ENCODE measurements around the gene RPS6KA2.
"Not testable (repeated sequence)": the region's sequence is repeated elsewhere in the genome, so short reads cannot be mapped to it uniquely, and the experiment has no call there.

Gene RPS6KA2

GRCh38 chr6:166395351-166395750 lies 231.7 kb downstream of the RPS6KA2 start:
- no peak for DNase-seq (ENCODE audit: low read depth)
- no peak for TF ChIP-seq CTCF (IDR thresholded peaks at IDR 0.05; ENCODE audit: low read depth, low read length, missing control alignments)
- no peak overlapping the region for H3K4me3 ChIP-seq (ENCODE audit: low read depth, low read length)

- no peak overlapping the region for H3K4me3 ChIP-seq (ENCODE audit: low read depth, low read length)
- no peak for TF ChIP-seq CTCF (IDR thresholded peaks at IDR 0.05; ENCODE audit: low read depth, low read length, missing control alignments)
- no peak for DNase-seq (ENCODE audit: low read depth)
Observed at GRCh38 chr6:166394036-166394892, 232.8 kb downstream of the RPS6KA2 start.

GRCh38 chr6:166393535-166393823 lies 233.6 kb downstream of the RPS6KA2 start:
- H3K4me3 ChIP-seq (ENCODE audit: low read depth, low read length): no peak overlapping the region
- TF ChIP-seq CTCF (IDR thresholded peaks at IDR 0.05; ENCODE audit: low read depth, low read length, missing control alignments): no peak
- no peak for DNase-seq (ENCODE audit: low read depth)

GRCh38 chr6:166392755-166393534 lies 234.1 kb downstream of the RPS6KA2 start:
- DNase-seq (ENCODE audit: low read depth); H3K4me3 ChIP-seq (ENCODE audit: low read depth, low read length): not testable (repeated sequence)

- no peak for TF ChIP-seq CTCF (IDR thresholded peaks at IDR 0.05; ENCODE audit: low read depth, low read length, missing control alignments)
- no peak overlapping the region for H3K4me3 ChIP-seq (ENCODE audit: low read depth, low read length)
- no peak for DNase-seq (ENCODE audit: low read depth)
Observed at GRCh38 chr6:166389119-166389518, 237.9 kb downstream of the RPS6KA2 start.

GRCh38 chr6:166388290-166389004 lies 238.6 kb downstream of the RPS6KA2 start:
- H3K4me3 ChIP-seq (ENCODE audit: low read depth, low read length): no peak overlapping the region
- no peak for TF ChIP-seq CTCF (IDR thresholded peaks at IDR 0.05; ENCODE audit: low read depth, low read length, missing control alignments)
- DNase-seq (ENCODE audit: low read depth): no peak

GRCh38 chr6:166387642-166388289 lies 239.3 kb downstream of the RPS6KA2 start:
- TF ChIP-seq CTCF (IDR thresholded peaks at IDR 0.05; ENCODE audit: low read depth, low read length, missing control alignments): no peak
- DNase-seq (ENCODE audit: low read depth): no peak

GRCh38 chr6:166387098-166387497 lies 240.0 kb downstream of the RPS6KA2 start:
- DNase-seq (ENCODE audit: low read depth): not testable (repeated sequence)

More at GRCh38 chr6:166387642-166388289, 239.3 kb downstream of the RPS6KA2 start:
- H3K4me3 ChIP-seq (ENCODE audit: low read depth, low read length): no peak overlapping the region

More at GRCh38 chr6:166387098-166387497, 240.0 kb downstream of the RPS6KA2 start:
- H3K4me3 ChIP-seq (ENCODE audit: low read depth, low read length): not testable (repeated sequence)

Measured in GM12864 (cell line).